ENCODE results near the gene LOX.

Gene LOX

DNA sequence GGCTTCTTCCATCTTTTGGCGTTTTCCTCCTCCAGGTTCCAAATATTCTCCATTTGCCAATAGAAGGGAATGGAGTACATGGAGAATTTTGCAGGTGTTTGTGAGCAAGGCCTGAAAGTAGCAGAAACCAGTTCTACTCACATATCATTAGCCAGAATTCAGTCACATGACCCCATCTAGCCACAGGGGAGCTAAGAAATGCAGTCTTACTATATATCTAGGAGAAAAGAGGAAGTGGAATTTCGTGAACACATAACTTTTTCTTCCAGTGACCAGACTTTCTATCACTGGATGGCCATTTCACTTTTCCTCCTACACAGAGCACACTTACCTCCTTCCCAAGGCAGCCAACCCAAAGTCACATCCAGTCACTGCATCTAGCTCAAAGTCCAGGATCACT, 55.1 kb downstream of the LOX start:
- no peak overlapping the region for H3K9ac ChIP-seq (ENCODE audit: low read depth in 1 of 2, low read length in 2 of 2)
- peaks cover 21 to 40% of the 10 kb centered on the region in 2 donors for H3K36me3 ChIP-seq (ENCODE audit: control insufficient read depth in 1 of 2, insufficient read depth in 2 of 2, low read length in 2 of 2)
- no peaks in the 10 kb centered on the region for H3K9me3 ChIP-seq (ENCODE audit: control insufficient read depth in 1 of 2, low read length in 2 of 2)

DNA sequence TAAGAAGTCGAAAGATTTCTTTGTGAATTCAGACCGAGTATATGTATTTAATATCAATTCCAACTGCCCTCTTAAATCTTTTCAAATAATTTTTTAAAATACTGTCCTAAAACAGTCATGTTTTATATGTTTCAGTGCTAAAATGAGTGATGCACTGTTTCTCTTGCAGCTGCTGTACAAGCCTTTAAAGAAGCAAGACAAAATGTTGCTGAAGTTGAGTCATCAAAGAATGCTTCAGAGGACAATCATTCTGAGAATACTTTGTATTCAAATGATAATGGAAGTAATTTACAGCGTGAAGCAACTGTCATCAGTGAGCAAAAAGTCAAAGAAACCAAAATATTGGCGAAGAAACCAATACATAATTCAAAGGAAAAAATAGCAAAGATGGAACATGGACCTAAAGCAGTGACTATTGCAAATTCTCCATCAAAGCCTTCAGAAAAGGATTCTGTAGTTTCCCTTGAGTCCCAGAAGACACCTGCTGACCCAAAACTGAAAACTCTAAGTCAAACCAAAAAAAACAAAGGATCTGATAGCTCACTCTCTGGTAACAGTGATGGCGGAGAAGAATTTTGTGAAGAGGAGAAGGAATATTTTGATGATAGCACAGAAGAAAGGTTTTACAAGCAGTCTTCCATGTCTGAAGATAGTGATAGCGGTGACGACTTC, 58.0 kb downstream of the LOX start:
- no peak overlapping the region for H3K4me3 ChIP-seq (ENCODE audit: low read depth in 1 of 2, low read length in 2 of 2)
- H3K4me1 ChIP-seq (ENCODE audit: control insufficient read depth in 1 of 2, insufficient read depth in 2 of 2, low read length in 2 of 2): no peaks in the 10 kb centered on the region
- H3K9ac ChIP-seq (ENCODE audit: low read depth in 1 of 2, low read length in 2 of 2): no peak overlapping the region
- no peaks in the 10 kb centered on the region for H3K27me3 ChIP-seq (ENCODE audit: control insufficient read depth in 1 of 2, insufficient read depth in 2 of 2, low read length in 2 of 2)
- peaks cover 21 to 33% of the 10 kb centered on the region in 2 donors for H3K36me3 ChIP-seq (ENCODE audit: control insufficient read depth in 1 of 2, insufficient read depth in 2 of 2, low read length in 2 of 2)
- no peaks in the 10 kb centered on the region for H3K9me3 ChIP-seq (ENCODE audit: control insufficient read depth in 1 of 2, low read length in 2 of 2)
- no peak overlapping the region for H3K27ac ChIP-seq (ENCODE audit: low read depth, low read length)

More for the DNA sequence above, 55.1 kb downstream of the LOX start:
- Histone ChIP-seq H3K4me1 (ENCODE audit: control insufficient read depth in 1 of 2, insufficient read depth in 2 of 2, low read length in 2 of 2) (no peaks in the 10 kb centered on the region), H3K27me3 (ENCODE audit: control insufficient read depth in 1 of 2, insufficient read depth in 2 of 2, low read length in 2 of 2) (no peaks in the 10 kb centered on the region), H3K27ac (ENCODE audit: low read depth, low read length) (no peak overlapping the region), H3K4me3 (ENCODE audit: low read depth in 1 of 2, low read length in 2 of 2) (no peak overlapping the region)

DNA sequence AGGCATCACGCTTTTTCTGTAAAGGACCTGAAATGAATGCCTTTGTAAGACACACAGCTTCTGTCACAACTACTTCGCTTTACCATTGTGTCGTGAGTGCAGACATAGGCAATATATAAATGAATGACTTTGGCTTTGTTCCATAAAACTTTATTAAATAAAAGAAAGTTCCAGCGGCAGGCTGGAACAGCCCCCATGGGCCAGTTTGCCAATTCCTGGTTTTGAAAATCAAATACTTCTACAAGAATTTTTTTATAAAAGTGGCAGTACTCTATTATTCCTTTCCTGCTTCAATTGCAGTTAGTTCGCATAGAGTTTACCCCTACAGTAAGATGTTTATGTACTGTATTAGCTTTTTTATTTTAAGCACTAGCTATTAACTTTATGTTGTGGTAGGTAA, 62.6 kb downstream of the LOX start:
- H3K27ac ChIP-seq (ENCODE audit: low read depth, low read length): no peak overlapping the region
- H3K9ac ChIP-seq (ENCODE audit: low read depth in 1 of 2, low read length in 2 of 2): no peak overlapping the region
- no peaks in the 10 kb centered on the region for H3K4me1 ChIP-seq (ENCODE audit: control insufficient read depth in 1 of 2, insufficient read depth in 2 of 2, low read length in 2 of 2)
- no peaks in the 10 kb centered on the region for H3K27me3 ChIP-seq (ENCODE audit: control insufficient read depth in 1 of 2, insufficient read depth in 2 of 2, low read length in 2 of 2)
- H3K36me3 ChIP-seq (ENCODE audit: control insufficient read depth in 1 of 2, insufficient read depth in 2 of 2, low read length in 2 of 2): peaks cover 7% of the 10 kb centered on the region in 2 donors
- no peaks in the 10 kb centered on the region for H3K9me3 ChIP-seq (ENCODE audit: control insufficient read depth in 1 of 2, low read length in 2 of 2)
- H3K4me3 ChIP-seq (ENCODE audit: low read depth in 1 of 2, low read length in 2 of 2): no peak overlapping the region

- H3K36me3 ChIP-seq (ENCODE audit: control insufficient read depth in 1 of 2, insufficient read depth in 2 of 2, low read length in 2 of 2): no peaks in the 10 kb centered on the region
- no peaks in the 10 kb centered on the region for H3K27me3 ChIP-seq (ENCODE audit: control insufficient read depth in 1 of 2, insufficient read depth in 2 of 2, low read length in 2 of 2)
- H3K9ac ChIP-seq (ENCODE audit: low read depth in 1 of 2, low read length in 2 of 2): no peak overlapping the region
- no peak overlapping the region for H3K4me3 ChIP-seq (ENCODE audit: low read depth in 1 of 2, low read length in 2 of 2)
- H3K9me3 ChIP-seq (ENCODE audit: control insufficient read depth in 1 of 2, low read length in 2 of 2): no peaks in the 10 kb centered on the region
- no peak overlapping the region for H3K27ac ChIP-seq (ENCODE audit: low read depth, low read length)
- no peaks in the 10 kb centered on the region for H3K4me1 ChIP-seq (ENCODE audit: control insufficient read depth in 1 of 2, insufficient read depth in 2 of 2, low read length in 2 of 2)
Observed at GRCh38 chr5:122014236-122014935, 63.7 kb downstream of the LOX start.

Data from duodenal mucosa (tissue), 2 donors.